Upper lobe of left lung (tissue), 4 donors: Measurements from ENCODE around the gene PPM1B.

Experiments used
- EP300 ChIP-seq, 4 donors: sonication (generic); formaldehyde crosslinking; IDR thresholded peaks; one replicate each; pipeline ENCODE4 v1.5.1; 2017; ENCODE audit warnings: antibody characterized with exemption in 4 of 4, control low read depth in 2 of 4
- POLR2A ChIP-seq, 4 donors: fragments of 450-650 bp; IDR thresholded peaks; one replicate each; pipeline ENCODE4 v1.5.1; 2016 to 2017; ENCODE audit warnings: antibody characterized with exemption in 4 of 4, mild to moderate bottlenecking in 2 of 4
- POLR2AphosphoS5 ChIP-seq, 2 donors: sonication (generic); formaldehyde crosslinking; IDR thresholded peaks; one replicate each; pipeline ENCODE4 v1.5.1; 2017; ENCODE audit warnings: antibody characterized with exemption in 2 of 2
- TF ChIP-seq, protein P1 (sequence below), 6 experiments: fragments of 450-650 bp in 4 of 6; fragments of 200-600 bp in 2 of 6; sonication (generic) in 2 of 6; IDR thresholded peaks; one replicate each; pipeline ENCODE4 v1.5.1; 2016 to 2019; ENCODE audit warnings: antibody characterized with exemption in 6 of 6

DNA sequence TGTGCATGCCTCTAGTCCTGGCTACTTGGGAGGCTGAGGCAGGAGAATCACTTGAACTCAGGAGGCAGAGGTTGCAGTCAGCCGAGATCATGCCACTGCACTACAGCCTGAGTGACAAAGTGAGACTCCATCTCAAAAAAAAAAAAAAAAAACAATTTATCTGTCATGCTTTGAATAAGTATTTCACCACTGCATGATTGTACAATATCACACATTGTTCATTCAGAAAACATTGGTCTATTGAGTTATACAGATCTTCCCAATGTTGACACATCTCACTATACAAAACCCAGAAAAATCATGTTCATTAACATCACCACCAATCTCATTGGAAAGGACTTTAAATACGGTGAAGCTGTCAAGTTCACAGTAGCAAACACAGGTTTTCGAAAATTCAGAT lies 46.8 kb upstream of the PPM1B start:
- TF ChIP-seq, protein P1, sequence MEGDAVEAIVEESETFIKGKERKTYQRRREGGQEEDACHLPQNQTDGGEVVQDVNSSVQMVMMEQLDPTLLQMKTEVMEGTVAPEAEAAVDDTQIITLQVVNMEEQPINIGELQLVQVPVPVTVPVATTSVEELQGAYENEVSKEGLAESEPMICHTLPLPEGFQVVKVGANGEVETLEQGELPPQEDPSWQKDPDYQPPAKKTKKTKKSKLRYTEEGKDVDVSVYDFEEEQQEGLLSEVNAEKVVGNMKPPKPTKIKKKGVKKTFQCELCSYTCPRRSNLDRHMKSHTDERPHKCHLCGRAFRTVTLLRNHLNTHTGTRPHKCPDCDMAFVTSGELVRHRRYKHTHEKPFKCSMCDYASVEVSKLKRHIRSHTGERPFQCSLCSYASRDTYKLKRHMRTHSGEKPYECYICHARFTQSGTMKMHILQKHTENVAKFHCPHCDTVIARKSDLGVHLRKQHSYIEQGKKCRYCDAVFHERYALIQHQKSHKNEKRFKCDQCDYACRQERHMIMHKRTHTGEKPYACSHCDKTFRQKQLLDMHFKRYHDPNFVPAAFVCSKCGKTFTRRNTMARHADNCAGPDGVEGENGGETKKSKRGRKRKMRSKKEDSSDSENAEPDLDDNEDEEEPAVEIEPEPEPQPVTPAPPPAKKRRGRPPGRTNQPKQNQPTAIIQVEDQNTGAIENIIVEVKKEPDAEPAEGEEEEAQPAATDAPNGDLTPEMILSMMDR (IDR thresholded peaks at IDR 0.05), result no peak
- TF ChIP-seq POLR2A (IDR thresholded peaks at IDR 0.05), result no peak
- TF ChIP-seq POLR2AphosphoS5 (IDR thresholded peaks at IDR 0.05), result no peak
- TF ChIP-seq EP300 (IDR thresholded peaks at IDR 0.05), result no peak
